NCI-H345 (cell line): ENCODE data around the gene VSTM2A.
"Not testable (repeated sequence)": the region's sequence is repeated elsewhere in the genome, so short reads cannot be mapped to it uniquely, and the experiment has no call there.

Experiments
- DNase-seq: peaks from one replicate; lab custom pipeline; 2025; lab: John Stamatoyannopoulos, UW

Gene VSTM2A, protein sequence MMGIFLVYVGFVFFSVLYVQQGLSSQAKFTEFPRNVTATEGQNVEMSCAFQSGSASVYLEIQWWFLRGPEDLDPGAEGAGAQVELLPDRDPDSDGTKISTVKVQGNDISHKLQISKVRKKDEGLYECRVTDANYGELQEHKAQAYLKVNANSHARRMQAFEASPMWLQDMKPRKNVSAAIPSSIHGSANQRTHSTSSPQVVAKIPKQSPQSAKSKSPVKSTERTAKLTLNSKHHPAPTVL

GRCh38 chr7:54541669-54542625 is at the start of gene VSTM2A:
TSS of gene VSTM2A (plus strand) at chr7:54542375. CDS start at chr7:54542731, 356 bp downstream.
- peak; percentile 75 for DNase-seq

DNA sequence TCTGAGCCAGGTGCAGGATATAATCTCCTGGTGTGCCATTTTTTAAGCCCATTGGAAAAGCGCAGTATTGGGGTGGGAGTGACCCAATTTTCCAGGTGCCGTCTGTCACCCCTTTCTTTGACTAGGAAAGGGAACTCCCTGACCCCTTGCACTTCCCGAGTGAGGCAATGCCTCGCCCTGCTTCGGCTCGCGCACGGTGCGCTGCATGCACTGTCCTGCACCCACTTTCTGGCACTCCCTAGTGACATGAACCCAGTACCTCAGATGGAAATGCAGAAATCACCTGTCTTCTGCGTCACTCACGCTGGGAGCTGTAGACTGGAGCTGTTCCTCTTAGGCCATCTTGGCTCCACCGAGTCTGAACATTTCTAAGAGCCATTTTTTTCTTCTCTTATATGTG is 37.6 kb upstream of the VSTM2A start:
- not testable (repeated sequence) for DNase-seq

DNA sequence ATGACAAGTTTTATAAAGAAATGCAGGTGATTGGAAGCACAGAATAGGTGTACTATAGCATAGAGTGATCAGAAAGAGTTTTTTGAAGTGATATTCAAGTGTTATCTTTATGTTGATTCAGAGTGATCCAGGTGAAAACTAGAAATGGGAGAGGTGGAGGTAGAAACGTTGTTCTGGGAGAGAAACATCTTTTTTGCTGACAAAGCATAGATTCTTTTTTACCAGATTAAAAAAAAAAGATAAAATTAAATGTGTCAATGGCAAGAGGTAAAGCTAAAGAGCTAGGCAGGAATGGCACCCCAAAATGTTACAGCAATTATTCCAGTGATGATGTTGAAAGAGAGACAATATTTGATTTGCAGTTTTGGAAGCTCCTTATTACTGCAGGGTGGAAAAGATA is 12.6 kb upstream of the VSTM2A start:
- DNase-seq: no peak

- DNase-seq: no peak
Observed at GRCh38 chr7:54538122-54538521, 4.1 kb upstream of the VSTM2A start.

DNA sequence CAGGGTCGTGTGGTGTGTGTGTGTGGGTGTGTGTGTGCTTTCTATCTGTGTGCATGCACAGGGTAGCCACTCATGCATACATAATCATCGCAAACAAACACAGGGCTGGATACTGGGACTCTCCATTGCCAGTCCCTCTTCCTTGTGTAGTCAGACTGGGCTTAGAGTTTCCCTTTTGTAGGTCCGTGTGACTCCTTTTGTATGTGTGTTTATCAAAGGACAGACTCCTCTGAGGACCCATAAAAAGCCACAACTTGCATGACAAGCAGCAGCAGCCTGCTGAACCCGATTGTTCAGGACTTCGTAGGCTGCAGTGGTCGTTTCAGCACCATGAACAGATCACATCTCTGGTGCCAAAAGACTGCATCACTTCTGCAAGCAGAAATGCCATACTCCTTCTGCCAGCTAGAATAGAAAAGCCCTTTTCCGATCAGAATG is 895 bp downstream of the VSTM2A start:
- peak; percentile 25 for DNase-seq

- no peak for DNase-seq
Observed at GRCh38 chr7:54544149-54544526, 2.0 kb downstream of the VSTM2A start.

- DNase-seq: peak; percentile 8
Observed at GRCh38 chr7:54544527-54545240, 2.5 kb downstream of the VSTM2A start.

GRCh38 chr7:54545241-54545563 is 3.0 kb downstream of the VSTM2A start:
- DNase-seq: no peak

- peak; percentile 58 for DNase-seq
Observed at GRCh38 chr7:54546081-54546985, 4.2 kb downstream of the VSTM2A start.

DNA sequence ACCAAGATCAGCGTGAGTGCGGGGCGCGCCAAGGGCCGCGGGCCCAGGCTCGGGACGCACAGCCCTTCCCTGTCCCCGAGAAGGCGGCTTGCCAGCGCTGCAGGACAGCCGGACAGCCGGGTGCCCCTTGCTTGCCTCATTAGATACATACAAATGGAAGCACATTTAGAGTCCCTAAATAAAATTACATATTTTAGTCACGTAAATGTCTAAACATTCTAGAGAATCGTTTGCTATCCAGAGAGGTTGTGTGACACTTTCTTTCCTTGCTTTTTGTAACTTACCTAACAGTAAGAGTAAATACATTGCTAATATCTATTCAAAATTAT is 4.8 kb downstream of the VSTM2A start:
- no peak for DNase-seq

DNA sequence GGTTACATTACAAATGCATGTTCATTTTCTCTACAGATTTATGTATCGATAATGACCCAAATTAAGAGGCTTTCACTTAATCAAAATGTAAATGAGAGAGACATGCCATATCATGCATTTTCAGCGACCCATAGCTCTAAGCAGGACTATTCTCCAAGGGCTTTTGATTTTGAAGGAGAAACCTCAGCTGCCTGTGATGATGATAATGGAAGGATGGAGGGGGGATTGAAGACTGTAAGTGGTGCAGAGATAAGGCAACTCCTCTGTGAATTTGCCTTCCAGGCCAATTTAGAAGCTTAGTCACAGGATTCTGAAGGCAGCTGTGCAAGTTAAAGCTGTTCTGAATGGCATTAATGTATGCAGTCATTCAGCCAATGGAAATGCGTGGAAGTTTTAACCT is 8.3 kb downstream of the VSTM2A start:
- DNase-seq: no peak

DNA sequence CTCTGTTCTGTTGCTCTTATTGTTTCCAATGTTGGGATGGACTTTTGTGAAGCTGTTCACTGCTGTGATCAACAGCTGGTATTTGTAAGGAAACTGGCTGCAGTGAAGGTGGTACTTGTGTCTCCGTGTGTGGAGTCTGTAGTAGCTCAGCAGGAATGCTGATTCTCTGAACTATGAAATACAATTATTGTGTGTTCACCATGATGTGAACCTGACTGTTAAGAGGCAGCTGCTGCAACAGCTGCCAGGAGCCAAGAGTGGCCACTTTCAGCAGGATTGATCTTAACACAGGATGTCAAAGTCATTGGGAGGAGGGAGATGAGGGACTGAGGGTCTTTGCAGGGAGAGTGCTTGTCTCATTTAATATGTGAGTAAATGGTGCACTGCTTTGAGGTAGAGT is 13.9 kb downstream of the VSTM2A start:
- peak; percentile 29 for DNase-seq

DNA sequence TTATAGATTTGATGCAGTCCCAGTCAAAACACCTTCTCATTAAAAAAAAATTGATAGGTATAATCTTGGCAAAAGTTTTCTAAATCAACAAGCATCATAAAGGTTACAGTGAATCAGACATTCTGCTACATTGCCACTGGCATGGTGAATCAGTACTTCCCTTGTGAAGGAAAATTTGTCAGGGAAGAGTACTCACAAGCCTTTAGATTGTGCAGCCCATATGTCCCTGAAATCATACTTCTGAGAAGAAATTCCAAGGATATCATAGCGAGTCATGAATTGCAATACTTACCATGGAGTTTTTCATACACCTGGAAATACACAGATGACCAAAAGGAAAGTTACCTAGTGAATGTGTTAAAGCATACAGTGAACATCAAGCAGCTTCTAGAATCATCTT is 17.2 kb downstream of the VSTM2A start:
- DNase-seq: no peak

GRCh38 chr7:54560198-54560597 is 18.0 kb downstream of the VSTM2A start:
- no peak for DNase-seq

- no peak for DNase-seq
Observed at GRCh38 chr7:54560723-54561122, 18.5 kb downstream of the VSTM2A start.

DNA sequence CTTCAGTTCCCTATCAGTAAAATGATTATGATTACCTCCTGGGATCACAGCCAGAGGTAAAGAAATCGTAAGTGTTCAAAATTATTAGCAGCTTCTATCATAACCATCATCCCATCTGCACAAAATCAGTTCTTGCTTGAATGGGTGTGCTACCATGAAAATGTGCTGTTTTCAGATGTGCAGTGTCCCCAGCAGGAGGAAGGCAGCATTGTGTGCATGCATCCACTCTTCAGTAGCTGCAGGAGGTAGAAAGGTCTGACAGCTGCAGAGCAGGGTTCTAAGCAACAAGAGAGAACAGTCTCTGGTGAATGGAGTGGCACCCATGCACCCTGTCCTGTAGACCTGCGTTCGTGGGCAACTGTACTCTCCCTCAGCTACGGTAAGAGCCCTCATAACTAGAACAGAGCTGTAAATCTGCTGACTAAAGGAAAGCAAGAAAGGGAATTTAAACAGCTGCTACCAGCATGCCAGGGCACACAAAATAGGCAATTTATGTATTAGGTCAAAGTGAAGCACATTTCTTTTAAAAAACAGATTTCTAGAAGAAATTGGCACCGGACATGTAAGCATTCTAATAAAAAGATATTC is 21.2 kb downstream of the VSTM2A start:
- peak; percentile 17 for DNase-seq

DNA sequence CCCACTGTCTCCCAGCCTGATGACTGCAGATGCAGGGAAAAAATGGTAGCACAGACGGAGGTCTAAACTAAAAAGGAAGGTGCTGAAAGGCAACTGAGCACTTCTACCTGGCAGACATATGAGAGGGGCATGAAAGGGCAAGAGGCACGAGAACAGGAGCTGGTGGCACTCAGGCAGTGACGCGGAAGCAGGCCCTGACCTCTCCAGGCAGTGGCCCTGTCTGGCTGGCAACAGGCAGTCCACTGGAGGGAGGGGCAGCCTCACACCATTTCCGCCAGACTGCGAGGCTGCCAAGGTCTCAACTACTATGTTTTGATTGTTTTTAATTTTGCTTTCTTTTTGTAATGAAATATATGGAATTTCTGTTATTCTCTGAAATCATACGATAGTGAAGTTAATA is 23.3 kb downstream of the VSTM2A start:
- no peak for DNase-seq

- no peak for DNase-seq
Observed at GRCh38 chr7:54581511-54581910, 39.3 kb downstream of the VSTM2A start.

DNA sequence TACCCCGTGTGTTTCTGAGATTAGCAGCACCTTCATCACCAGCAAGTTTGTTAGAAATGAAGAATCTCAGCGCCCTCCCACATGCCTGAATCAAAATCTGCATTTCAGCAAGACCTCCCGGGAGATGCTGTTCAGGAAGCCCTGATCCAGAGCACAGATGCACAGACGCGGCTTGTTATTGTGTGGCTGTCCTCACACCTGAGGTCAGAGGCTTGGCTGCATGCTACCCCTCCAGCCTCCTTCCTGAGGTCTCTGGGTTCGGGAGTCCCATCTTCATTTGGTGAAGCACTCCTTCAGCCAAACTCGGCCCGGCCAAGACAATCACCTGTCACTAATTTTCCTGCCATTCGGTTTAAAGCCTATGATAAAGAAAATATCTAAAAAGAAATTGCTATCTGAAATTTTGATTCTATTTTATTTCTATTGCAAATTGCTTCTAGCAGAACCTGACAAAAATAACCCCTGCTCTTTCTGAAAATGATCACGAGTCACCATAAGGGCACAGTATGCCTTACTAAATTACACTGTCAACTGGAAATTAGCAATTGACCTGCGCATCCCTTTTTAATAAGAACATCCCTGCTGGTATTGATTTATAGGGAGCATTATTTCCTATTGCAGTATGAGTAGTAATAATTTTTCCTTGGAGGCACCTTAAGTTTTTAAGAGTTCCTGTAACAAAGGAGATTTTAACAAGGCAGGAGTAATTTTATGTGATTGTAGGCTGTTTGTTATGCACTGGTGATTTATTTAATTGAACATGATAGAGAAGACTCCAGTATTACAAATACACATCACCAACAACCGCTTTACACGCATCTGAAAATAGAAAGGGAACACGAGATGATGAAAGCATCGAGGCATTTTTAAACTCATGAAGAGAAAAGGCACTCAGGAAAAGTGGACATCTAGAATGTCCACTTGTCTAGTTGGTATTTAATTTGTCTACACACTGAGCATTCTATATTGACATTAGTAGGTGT is 49.5 kb downstream of the VSTM2A start:
- no peak for DNase-seq

GRCh38 chr7:54596747-54597146 is 54.6 kb downstream of the VSTM2A start:
- no peak for DNase-seq
